C4-2B (cell line): ENCODE results near the gene NUP42.

ENCODE experiments used
- CTCF ChIP-seq: fragments of 450-650 bp; conservative IDR thresholded peaks from 2 replicates; pipeline ENCODE4 v1.5.1; 2017; ENCODE audit warnings: mild to moderate bottlenecking
- ZFX ChIP-seq: fragments of 450-650 bp; IDR thresholded peaks from 2 replicates; pipeline ENCODE4 v1.6.1; 2017

DNA sequence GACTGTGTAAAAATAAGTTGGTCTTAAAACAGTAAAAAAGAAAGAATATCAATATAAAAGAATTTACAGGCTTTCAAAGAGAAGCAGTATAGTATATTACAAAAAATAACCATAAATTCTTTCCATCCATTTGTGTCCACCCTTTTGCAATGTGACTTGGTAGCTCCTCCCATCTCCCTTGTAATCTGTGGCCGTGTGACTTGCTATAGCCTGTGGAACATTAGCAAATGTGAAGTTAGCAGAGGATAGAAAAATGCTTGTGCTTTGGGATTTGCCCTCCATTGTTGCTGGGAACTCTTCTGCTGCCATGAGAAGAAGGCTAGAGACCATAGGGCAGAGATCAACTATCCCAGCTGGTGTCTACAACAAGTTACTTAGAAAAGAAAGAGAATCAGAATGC is 46.1 kb upstream of the NUP42 start:
- TF ChIP-seq CTCF (no peak), ZFX (no peak)
